Tibial nerve (tissue), 4 donors: ENCODE results near the gene CRYBG1.

Source experiments
- EP300 ChIP-seq, 2 donors: sonication (generic); formaldehyde crosslinking; IDR thresholded peaks; one replicate each; pipeline ENCODE4 v1.6.1; 2017; ENCODE audit warnings: antibody characterized with exemption in 2 of 2, mild to moderate bottlenecking in 1 of 2
- POLR2A ChIP-seq, 2 donors: fragments of 450-650 bp; IDR thresholded peaks; one replicate each; pipeline ENCODE4 v1.6.1; 2017; ENCODE audit warnings: antibody characterized with exemption in 2 of 2, mild to moderate bottlenecking in 2 of 2, moderate library complexity in 2 of 2
- TF ChIP-seq, protein P1 (sequence below), 5 experiments: fragments of 200-600 bp in 3 of 5; fragments of 450-650 bp in 2 of 5; sonication (generic) in 3 of 5; IDR thresholded peaks; one replicate each; pipeline ENCODE4 v1.5.1; 2016 to 2019; ENCODE audit warnings: antibody characterized with exemption in 5 of 5, mild to moderate bottlenecking in 3 of 5, moderate library complexity in 2 of 5

- TF ChIP-seq POLR2A (IDR thresholded peaks at IDR 0.05), result no peak
- TF ChIP-seq, protein P1, sequence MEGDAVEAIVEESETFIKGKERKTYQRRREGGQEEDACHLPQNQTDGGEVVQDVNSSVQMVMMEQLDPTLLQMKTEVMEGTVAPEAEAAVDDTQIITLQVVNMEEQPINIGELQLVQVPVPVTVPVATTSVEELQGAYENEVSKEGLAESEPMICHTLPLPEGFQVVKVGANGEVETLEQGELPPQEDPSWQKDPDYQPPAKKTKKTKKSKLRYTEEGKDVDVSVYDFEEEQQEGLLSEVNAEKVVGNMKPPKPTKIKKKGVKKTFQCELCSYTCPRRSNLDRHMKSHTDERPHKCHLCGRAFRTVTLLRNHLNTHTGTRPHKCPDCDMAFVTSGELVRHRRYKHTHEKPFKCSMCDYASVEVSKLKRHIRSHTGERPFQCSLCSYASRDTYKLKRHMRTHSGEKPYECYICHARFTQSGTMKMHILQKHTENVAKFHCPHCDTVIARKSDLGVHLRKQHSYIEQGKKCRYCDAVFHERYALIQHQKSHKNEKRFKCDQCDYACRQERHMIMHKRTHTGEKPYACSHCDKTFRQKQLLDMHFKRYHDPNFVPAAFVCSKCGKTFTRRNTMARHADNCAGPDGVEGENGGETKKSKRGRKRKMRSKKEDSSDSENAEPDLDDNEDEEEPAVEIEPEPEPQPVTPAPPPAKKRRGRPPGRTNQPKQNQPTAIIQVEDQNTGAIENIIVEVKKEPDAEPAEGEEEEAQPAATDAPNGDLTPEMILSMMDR (IDR thresholded peaks at IDR 0.05), result no peak
- no peak for TF ChIP-seq EP300 (IDR thresholded peaks at IDR 0.05)
Observed at GRCh38 chr6:106421496-106421895, 61.0 kb downstream of the CRYBG1 start.
